Stomach (tissue), 9 donors: ENCODE measurements around the gene SCN8A. TPM values are rescaled to one million over a fixed set of nuclear protein-coding genes. Genes with fewer than 3 reads are reported as not detected.

Experiments used
- DNase-seq, 2 donors: peaks; one replicate each; pipeline versions ENCODE4 v3.0.0 to v3.0.0-alpha.2; 2013 to 2019
- H3K27ac ChIP-seq, 5 donors: fragments of 200-600 bp in 4 of 5; sonication (generic) in 4 of 5; one replicate each; pipeline ENCODE4 v1.5.1; 2013 to 2019; ENCODE audit warnings: mild to moderate bottlenecking in 1 of 5, moderate library complexity in 1 of 5
- H3K27me3 ChIP-seq, 3 donors: fragments of 200-600 bp; sonication (generic); one replicate each; pipeline ENCODE4 v1.5.1; 2017 to 2019; ENCODE audit warnings: mixed run types in 1 of 3
- H3K36me3 ChIP-seq, 4 donors: fragments of 200-600 bp; sonication (generic); 1 replicate in 3 of 4; 2 replicates in 1 of 4; pipeline ENCODE4 v1.5.1; 2016 to 2019
- H3K4me1 ChIP-seq, 4 donors: fragments of 200-600 bp; sonication (generic); one replicate each; pipeline ENCODE4 v1.5.1; 2016 to 2019
- H3K4me3 ChIP-seq, 4 donors: fragments of 200-600 bp; sonication (generic) in 3 of 4; one replicate each; pipeline ENCODE4 v1.5.1; 2016 to 2019; ENCODE audit warnings: mild to moderate bottlenecking in 1 of 4
- H3K9me3 ChIP-seq, 4 donors: fragments of 200-600 bp; sonication (generic); one replicate each; pipeline ENCODE4 v1.5.1; 2016 to 2019
- CTCF ChIP-seq, 7 experiments: fragments of 450-650 bp in 4 of 7; fragments of 200-600 bp in 3 of 7; sonication (generic) in 3 of 7; IDR thresholded peaks; one replicate each; pipeline ENCODE4 v1.5.1; 2016 to 2019; ENCODE audit warnings: antibody characterized with exemption in 7 of 7, control low read depth in 2 of 7, mild to moderate bottlenecking in 1 of 7
- EP300 ChIP-seq: sonication (generic); formaldehyde crosslinking; IDR thresholded peaks from one replicate; pipeline ENCODE4 v1.6.1; 2017; ENCODE audit warnings: antibody characterized with exemption
- POLR2A ChIP-seq, 4 donors: fragments of 450-650 bp; IDR thresholded peaks; one replicate each; pipeline ENCODE4 v1.6.1; 2016; ENCODE audit warnings: antibody characterized with exemption in 4 of 4, control low read depth in 2 of 4, mild to moderate bottlenecking in 1 of 4, moderate library complexity in 1 of 4
- POLR2AphosphoS5 ChIP-seq, 3 donors: sonication (generic); formaldehyde crosslinking; IDR thresholded peaks; one replicate each; pipeline ENCODE4 v1.6.1; 2016; ENCODE audit warnings: antibody characterized with exemption in 3 of 3
- WGBS, 5 donors: extraction: QIAGEN DNeasy Blood & Tissue Kit in 3 of 5; methylation state at CpG; one replicate each; pipeline versions ENCODE4 v1.1.5 to v1.1.7; 2013 to 2018; 5-methylcytosine and 5-hydroxymethylcytosine counted together
- intact Hi-C: fragments of 100-400 bp; cut with DNase I; formaldehyde crosslinking; loops from one replicate; pipeline ENCODE4 v1.15.1; 2023; ENCODE audit warnings: low total_unique reads
- polyA plus RNA-seq, 3 donors: library from polyadenylated mRNA; stranded (reverse); fragments of 200-250 nt; gene quantifications; one replicate each; pipeline ENCODE4 v1.2.3, GENCODE V29; 2013
- total RNA-seq, 5 donors: library from RNA; depleted of rRNA; stranded (reverse); fragments of >200 nt; gene quantifications; one replicate each; pipeline versions ENCODE4 v1.1.0 to v1.2.3, GENCODE V29; 2014 to 2016
- donor health status: healthy with polysubstance abuse.
- donor health status: Bipolar disorder and iron deficiency.
- donor health status: healthy.

The SCN8A gene
- total and polyA plus RNA-seq, 8 donors = 0.08 to 19.6 (median 1.2) TPM

GRCh38 chr12:51672334-51672733 is 81.3 kb downstream of the SCN8A start:
- TF ChIP-seq EP300 (no peak), POLR2AphosphoS5 (IDR thresholded peaks at IDR 0.05) (no peak), POLR2A (IDR thresholded peaks at IDR 0.05) (no peak), CTCF (IDR thresholded peaks at IDR 0.05) (no peak)
- no peak overlapping the region for H3K4me3 ChIP-seq
- intact Hi-C loops = no loop called here
- H3K9me3 ChIP-seq = no peaks in the 10 kb centered on the region
- H3K4me1 ChIP-seq = no peaks in the 10 kb centered on the region
- DNase-seq = no peak
- H3K27ac ChIP-seq = no peak overlapping the region
- no peaks in the 10 kb centered on the region for H3K36me3 ChIP-seq
- WGBS, 5 donors = 9 to 28% (median 15%) methylated on average over 1 of the region's 1 CpG
- no peaks in the 10 kb centered on the region for H3K27me3 ChIP-seq

GRCh38 chr12:51675071-51675803 is 84.2 kb downstream of the SCN8A start:
- 50 to 55% (median 51%) methylated on average over 9 of the region's 9 CpGs for WGBS, 5 donors
- Histone ChIP-seq H3K27ac (no peak overlapping the region), H3K36me3 (no peaks in the 10 kb centered on the region), H3K9me3 (no peaks in the 10 kb centered on the region), H3K27me3 (no peaks in the 10 kb centered on the region), H3K4me1 (peaks cover 0 to 8% (median 0%) of the 10 kb centered on the region in 4 donors), H3K4me3 (no peak overlapping the region)
- DNase-seq = peak in 1 of 2 donors; percentile 51
- intact Hi-C loops = no loop called here
- TF ChIP-seq POLR2AphosphoS5 (IDR thresholded peaks at IDR 0.05) (no peak), EP300 (no peak), CTCF (IDR thresholded peaks at IDR 0.05) (no peak), POLR2A (IDR thresholded peaks at IDR 0.05) (no peak)

- 85 to 88% (median 86%) methylated on average over 2 of the region's 2 CpGs for WGBS, 5 donors
- H3K27me3 ChIP-seq = no peaks in the 10 kb centered on the region
- no peak overlapping the region for H3K27ac ChIP-seq
- TF ChIP-seq CTCF (IDR thresholded peaks at IDR 0.05) = no peak
- no peak for TF ChIP-seq POLR2AphosphoS5 (IDR thresholded peaks at IDR 0.05)
- TF ChIP-seq POLR2A (IDR thresholded peaks at IDR 0.05) = no peak
- TF ChIP-seq EP300 = no peak
- peaks cover 0 to 8% (median 0%) of the 10 kb centered on the region in 4 donors for H3K4me1 ChIP-seq
- DNase-seq = no peak
- no peaks in the 10 kb centered on the region for H3K9me3 ChIP-seq
- H3K4me3 ChIP-seq = no peak overlapping the region
- intact Hi-C loops = no loop called here
- no peaks in the 10 kb centered on the region for H3K36me3 ChIP-seq
Measured at GRCh38 chr12:51676875-51677274, 85.8 kb downstream of the SCN8A start.

- no peaks in the 10 kb centered on the region for H3K9me3 ChIP-seq
- H3K27ac ChIP-seq = no peak overlapping the region
- no peak overlapping the region for H3K4me3 ChIP-seq
- WGBS, 5 donors = 81 to 88% (median 85%) methylated on average over 7 of the region's 7 CpGs
- H3K36me3 ChIP-seq = no peaks in the 10 kb centered on the region
- DNase-seq = no peak
- H3K27me3 ChIP-seq = no peaks in the 10 kb centered on the region
- peaks cover 0 to 8% (median 0%) of the 10 kb centered on the region in 4 donors for H3K4me1 ChIP-seq
- no peak for TF ChIP-seq EP300
- no peak for TF ChIP-seq CTCF (IDR thresholded peaks at IDR 0.05)
- TF ChIP-seq POLR2AphosphoS5 (IDR thresholded peaks at IDR 0.05) = no peak
- intact Hi-C loops = no loop called here
Measured at GRCh38 chr12:51677284-51677968, 86.4 kb downstream of the SCN8A start.
